Fibroblast of lung (primary cell): ENCODE measurements around the gene BTBD1.

Experiments used
- CTCF ChIP-seq, 2 donors: IDR thresholded peaks in 1 of 2; conservative IDR thresholded peaks in 1 of 2; 1 replicate in 1 of 2; 2 replicates in 1 of 2; pipeline ENCODE4 v1.5.1; 2011 to 2012; ENCODE audit warnings: low read length in 2 of 2, control low read depth in 1 of 2, inconsistent platforms in 1 of 2, low read depth in 1 of 2, mild to moderate bottlenecking in 1 of 2
- EZH2 ChIP-seq: IDR thresholded peaks from 2 replicates; pipeline ENCODE4 v1.5.1; 2012; ENCODE audit warnings: low read length, control low read depth, mild to moderate bottlenecking; ENCODE audit errors: missing control alignments

GRCh38 chr15:83016906-83017305, 50.1 kb downstream of the BTBD1 start:
- no peak for TF ChIP-seq CTCF (conservative IDR thresholded peaks at IDR 0.05 in 1 of 2, IDR thresholded peaks at IDR 0.05 in 1 of 2; ENCODE audit: low read depth in 1 of 2, low read length in 2 of 2)
- TF ChIP-seq EZH2, result no peak
